Measurements from ENCODE around the gene CADPS2. TPM values are rescaled to one million over a fixed set of nuclear protein-coding genes. Genes with fewer than 3 reads are reported as not detected.

The CADPS2 gene
- total and polyA plus RNA-seq, 10 of the 15 experiments (the other 5 are each of a cell fraction or from before 2014, with no cell fraction given) = 0.05 to 7.5 (median 0.25) TPM

DNA sequence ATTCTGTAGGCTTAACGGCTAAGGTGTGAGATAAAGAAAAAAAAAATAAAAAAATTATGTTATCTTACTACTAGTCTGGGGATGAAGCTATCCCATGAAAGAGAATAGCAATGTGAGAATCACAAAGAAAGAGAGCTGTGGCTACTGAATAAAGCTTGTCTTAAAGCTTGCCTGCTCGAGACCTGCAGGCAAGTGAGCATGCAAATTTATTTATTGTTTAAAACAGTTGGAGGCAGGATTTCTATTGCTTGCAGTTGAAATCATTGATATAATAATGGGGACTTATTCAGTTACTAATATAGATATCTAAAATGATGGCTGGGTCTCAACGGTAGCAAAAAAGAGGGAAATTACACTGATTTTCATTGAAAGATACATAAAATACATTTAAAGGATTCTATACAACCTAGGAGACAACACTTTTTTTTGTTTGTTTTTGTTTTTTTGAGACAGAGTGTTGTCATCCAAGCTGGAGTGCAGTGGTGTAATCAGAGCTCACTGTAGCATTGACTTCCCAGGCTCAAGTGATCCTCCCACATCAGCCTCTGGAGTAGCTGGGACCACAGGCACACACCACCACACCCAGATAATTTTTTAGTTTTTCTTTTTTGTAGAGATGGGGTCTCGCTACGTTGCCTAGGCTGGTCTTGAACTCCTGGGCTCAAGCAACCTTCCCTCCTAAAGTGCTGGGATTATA, 437.2 kb downstream of the CADPS2 start:
- TF ChIP-seq EGR1 (IDR thresholded peaks at IDR 0.05; ENCODE audit: borderline replicate concordance in 1 of 2, low read depth in 2 of 2, low read length in 2 of 2) (no peak), NR2C2 (IDR thresholded peaks at IDR 0.05; ENCODE audit: borderline replicate concordance, control insufficient read depth, insufficient read length, low read depth) (no peak), SMC3 (IDR thresholded peaks at IDR 0.05; ENCODE audit: borderline replicate concordance, low read length) (no peak), IKZF2 (IDR thresholded peaks at IDR 0.05) (no peak), RELA (IDR thresholded peaks at IDR 0.05; ENCODE audit: borderline replicate concordance, partially characterized antibody) (no peak), TAF1 (IDR thresholded peaks at IDR 0.05; ENCODE audit: borderline replicate concordance, low read depth, low read length) (no peak), MXI1 (IDR thresholded peaks at IDR 0.05; ENCODE audit: low read depth, low read length) (no peak), POLR2AphosphoS5 (IDR thresholded peaks at IDR 0.05; ENCODE audit: low read length) (no peak), IRF4 (IDR thresholded peaks at IDR 0.05; ENCODE audit: low read depth, low read length) (no peak), ZNF274 (IDR thresholded peaks at IDR 0.05; ENCODE audit: insufficient read depth, insufficient read length) (no peak), ZNF207 (IDR thresholded peaks at IDR 0.05; ENCODE audit: borderline replicate concordance) (no peak), POLR2AphosphoS2 (IDR thresholded peaks at IDR 0.05; ENCODE audit: low read depth, low read length) (no peak)
- TF ChIP-seq, protein P1, sequence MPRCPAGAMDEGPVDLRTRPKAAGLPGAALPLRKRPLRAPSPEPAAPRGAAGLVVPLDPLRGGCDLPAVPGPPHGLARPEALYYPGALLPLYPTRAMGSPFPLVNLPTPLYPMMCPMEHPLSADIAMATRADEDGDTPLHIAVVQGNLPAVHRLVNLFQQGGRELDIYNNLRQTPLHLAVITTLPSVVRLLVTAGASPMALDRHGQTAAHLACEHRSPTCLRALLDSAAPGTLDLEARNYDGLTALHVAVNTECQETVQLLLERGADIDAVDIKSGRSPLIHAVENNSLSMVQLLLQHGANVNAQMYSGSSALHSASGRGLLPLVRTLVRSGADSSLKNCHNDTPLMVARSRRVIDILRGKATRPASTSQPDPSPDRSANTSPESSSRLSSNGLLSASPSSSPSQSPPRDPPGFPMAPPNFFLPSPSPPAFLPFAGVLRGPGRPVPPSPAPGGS (IDR thresholded peaks at IDR 0.05; ENCODE audit: borderline replicate concordance, insufficient read depth, low read depth, low read length, poor library complexity, severe bottlenecking) = no peak
- TF ChIP-seq, protein P2, sequence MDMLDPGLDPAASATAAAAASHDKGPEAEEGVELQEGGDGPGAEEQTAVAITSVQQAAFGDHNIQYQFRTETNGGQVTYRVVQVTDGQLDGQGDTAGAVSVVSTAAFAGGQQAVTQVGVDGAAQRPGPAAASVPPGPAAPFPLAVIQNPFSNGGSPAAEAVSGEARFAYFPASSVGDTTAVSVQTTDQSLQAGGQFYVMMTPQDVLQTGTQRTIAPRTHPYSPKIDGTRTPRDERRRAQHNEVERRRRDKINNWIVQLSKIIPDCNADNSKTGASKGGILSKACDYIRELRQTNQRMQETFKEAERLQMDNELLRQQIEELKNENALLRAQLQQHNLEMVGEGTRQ (IDR thresholded peaks at IDR 0.05; ENCODE audit: borderline replicate concordance, low read depth, low read length) = no peak
- Histone ChIP-seq H3K4me3 (no peak overlapping the region), H3K36me3 (ENCODE audit: control insufficient read depth in 2 of 2, insufficient read depth in 2 of 2, low read length in 1 of 2) (no peaks in the 10 kb centered on the region), H3K4me2 (ENCODE audit: control insufficient read depth, insufficient read depth) (no peak overlapping the region), H3K79me2 (ENCODE audit: control insufficient read depth, insufficient read depth, low read length) (no peaks in the 10 kb centered on the region), H3K4me1 (ENCODE audit: control insufficient read depth, insufficient read depth, low read length) (no peaks in the 10 kb centered on the region), H3K9ac (ENCODE audit: control insufficient read depth, insufficient read depth, low read length) (no peak overlapping the region), H3K27ac (ENCODE audit: control insufficient read depth, insufficient read depth) (no peak overlapping the region), H3K9me3 (replicated peaks; ENCODE audit: control insufficient read depth, insufficient read depth, low read length) (no peaks in the 10 kb centered on the region), H2AFZ (ENCODE audit: control insufficient read depth, low read depth, low read length) (no peak overlapping the region), H3K27me3 (replicated peaks in 1 of 2; ENCODE audit: control insufficient read depth in 2 of 2, insufficient read depth in 2 of 2, low read length in 1 of 2) (no peaks in the 10 kb centered on the region), H4K20me1 (ENCODE audit: control insufficient read depth, insufficient read depth) (no peaks in the 10 kb centered on the region)
- ATAC-seq (no peak), DNase-seq (ENCODE audit: low read depth, low spot score) (no peak), FAIRE-seq (no peak)
- RAD21 ChIA-PET (ENCODE audit: unreplicated experiment) = no interaction called here
- in situ Hi-C loops (cut with MboI) = no loop called here
- BruUV-seq (replicated peaks) = no TSS peak
- POLR2A ChIA-PET = no interaction called here
- 59% methylated on average over 5 of the region's 5 CpGs for WGBS (ENCODE audit: insufficient coverage, insufficient replicate concordance, low lambda C conversion rate, missing lambda C conversion rate)
- intact Hi-C loops (cut with micrococcal nuclease; ENCODE audit: unreplicated experiment) = no loop called here
- SMC1A ChIA-PET (ENCODE audit: uncharacterized antibody, unreplicated experiment) = interaction anchor here (1.0 kb wide), 1 partner anchor 13 kb away, joined by 3 read pairs; no protein-coding TSS in a partner anchor
- CTCF ChIA-PET = interaction anchor here (0.6 to 1.2 kb wide), 2 partner anchors 14 kb away, joined by 3 read pairs; no protein-coding TSS in a partner anchor
